ENCODE measurements around the gene TMEM109.

TMEM109 gene

GRCh38 chr11:60913793-60914632 is at the start of gene TMEM109:
TSS of gene TMEM109 (plus strand) at chr11:60914158. CDS start at chr11:60919694, 5,536 bp downstream.
- peak; percentile 93 for DNase-seq

DNA sequence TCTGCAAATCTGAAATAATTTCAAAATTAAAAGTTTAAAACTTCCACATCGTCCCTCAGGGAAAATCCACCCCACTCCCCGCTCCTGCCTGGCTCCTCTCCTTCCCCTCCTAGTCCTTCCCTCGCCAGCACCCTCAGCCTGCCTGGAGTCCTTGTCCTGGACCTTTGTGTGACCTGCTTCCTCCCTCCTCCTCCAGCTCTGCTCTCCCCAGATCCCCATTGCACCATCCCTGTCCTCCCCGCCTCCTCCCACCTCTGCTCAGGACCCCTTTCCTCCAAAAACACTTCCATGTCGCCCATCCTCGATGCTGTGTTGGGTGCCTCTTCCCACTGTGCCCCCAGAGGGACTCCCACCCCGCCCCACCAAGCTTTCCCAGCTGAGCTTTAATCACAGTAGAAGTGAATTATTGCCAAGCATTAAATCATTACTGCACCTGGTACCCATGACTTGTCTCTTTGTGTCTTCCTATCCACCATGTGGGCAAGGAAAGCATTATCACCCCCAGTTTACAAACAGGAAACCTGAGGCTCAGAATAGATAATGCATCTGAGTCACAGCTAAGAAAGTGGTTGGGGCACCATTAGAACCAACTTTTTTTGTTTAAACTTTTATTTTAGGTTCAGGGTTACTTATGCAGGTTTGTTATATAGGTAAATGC is 49.0 kb upstream of the TMEM109 start:
- no peak for DNase-seq

DNA sequence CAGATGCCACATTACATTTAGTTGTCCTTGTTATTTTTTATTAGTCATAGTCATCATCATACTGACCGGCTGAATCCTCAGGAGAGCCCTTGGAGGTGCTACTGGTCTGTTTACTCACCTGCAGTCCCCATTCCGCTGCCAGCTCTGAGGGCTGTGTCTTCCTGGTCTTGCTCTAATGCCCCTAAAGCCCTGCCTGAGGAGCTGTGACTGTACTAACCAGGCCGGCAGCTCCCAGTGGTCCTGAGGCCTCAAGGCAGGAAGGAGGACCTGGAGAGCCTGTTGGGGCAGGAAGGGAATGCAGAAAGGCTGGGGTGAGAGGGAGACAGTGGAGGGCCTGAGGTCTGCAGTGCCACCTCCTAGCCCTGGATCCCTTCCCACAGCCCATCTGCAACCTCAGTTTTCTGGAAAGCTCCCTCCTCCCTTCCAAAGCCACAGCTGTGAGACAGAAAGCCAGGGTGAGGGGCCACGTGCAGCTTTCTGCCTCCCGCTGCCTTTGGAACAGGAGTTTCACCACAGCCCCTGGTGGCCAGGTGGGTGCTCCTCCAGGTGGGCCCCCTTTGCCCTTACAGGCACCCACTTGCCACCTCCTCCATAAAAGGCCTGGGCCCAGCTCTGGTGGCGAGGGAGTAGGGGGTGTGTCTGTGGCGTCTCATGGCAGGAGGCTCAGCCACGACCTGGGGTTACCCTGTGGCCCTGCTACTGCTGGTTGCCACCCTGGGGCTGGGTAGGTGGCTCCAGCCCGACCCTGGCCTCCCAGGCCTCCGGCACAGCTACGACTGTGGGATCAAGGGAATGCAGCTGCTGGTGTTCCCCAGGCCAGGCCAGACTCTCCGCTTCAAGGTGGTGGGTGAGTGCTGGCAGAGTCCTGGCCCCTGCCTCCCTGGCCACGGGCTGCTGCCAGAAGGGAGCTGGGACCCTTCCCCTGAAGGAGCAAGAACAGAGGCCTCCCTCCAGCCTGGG is 46.8 kb upstream of the TMEM109 start, which contains the start of gene ZP1:
Gene ZP1, plus strand, starts transcription at position 632 of the 960 bp plus-strand sequence. Its CDS starts 20 bp downstream, at position 652.
- DNase-seq, result no peak

GRCh38 chr11:60867871-60868681 is 45.9 kb upstream of the TMEM109 start:
- DNase-seq, result no peak

- no peak for DNase-seq
These were observed 45.1 kb upstream of the TMEM109 start for GRCh38 chr11:60868682-60869450.

- no peak for DNase-seq
These were observed 44.5 kb upstream of the TMEM109 start for GRCh38 chr11:60869451-60869825.

DNA sequence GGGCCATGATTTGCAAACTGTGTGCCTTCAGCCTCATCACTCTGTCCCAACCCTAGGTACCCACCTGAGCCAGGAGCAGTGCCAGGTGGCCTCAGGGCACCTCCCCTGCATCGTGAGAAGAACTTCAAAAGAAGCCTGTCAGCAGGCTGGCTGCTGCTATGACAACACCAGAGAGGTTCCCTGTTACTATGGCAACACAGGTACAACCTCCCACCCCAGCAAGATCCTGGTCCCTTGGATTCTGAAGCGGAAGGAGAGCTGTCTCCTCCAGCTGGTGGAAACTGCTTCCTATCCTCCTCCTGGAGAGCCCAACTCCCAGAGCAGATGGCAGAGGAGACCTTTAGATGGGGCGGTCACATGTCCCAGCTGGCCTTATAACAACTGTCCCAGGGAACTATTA is 43.7 kb upstream of the TMEM109 start:
- no peak for DNase-seq

DNA sequence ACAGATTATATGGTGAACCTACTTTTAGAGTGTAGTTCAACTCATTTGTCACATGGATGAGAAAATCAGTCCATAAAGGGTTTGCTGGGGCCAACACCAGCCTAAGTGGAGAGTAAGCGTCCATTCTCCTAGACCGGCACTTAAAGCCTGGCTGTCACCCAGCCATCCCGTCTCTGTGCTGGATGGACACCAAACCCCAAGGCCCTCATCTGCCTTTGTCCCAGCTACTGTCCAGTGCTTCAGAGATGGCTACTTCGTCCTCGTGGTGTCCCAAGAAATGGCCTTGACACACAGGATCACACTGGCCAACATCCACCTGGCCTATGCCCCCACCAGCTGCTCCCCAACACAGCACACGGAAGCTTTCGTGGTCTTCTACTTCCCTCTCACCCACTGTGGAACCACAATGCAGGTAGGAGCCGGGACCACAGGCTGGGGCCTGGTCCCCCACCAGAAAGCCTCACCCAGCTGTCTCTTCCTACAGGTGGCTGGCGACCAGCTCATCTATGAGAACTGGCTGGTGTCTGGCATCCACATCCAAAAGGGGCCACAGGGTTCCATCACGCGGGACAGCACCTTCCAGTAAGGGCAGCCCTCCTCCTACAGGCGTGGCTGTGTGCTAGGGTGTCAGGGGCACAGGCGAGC is 43.1 kb upstream of the TMEM109 start:
- DNase-seq, result no peak

GRCh38 chr11:60871378-60872061 is 42.4 kb upstream of the TMEM109 start:
- no peak for DNase-seq

DNA sequence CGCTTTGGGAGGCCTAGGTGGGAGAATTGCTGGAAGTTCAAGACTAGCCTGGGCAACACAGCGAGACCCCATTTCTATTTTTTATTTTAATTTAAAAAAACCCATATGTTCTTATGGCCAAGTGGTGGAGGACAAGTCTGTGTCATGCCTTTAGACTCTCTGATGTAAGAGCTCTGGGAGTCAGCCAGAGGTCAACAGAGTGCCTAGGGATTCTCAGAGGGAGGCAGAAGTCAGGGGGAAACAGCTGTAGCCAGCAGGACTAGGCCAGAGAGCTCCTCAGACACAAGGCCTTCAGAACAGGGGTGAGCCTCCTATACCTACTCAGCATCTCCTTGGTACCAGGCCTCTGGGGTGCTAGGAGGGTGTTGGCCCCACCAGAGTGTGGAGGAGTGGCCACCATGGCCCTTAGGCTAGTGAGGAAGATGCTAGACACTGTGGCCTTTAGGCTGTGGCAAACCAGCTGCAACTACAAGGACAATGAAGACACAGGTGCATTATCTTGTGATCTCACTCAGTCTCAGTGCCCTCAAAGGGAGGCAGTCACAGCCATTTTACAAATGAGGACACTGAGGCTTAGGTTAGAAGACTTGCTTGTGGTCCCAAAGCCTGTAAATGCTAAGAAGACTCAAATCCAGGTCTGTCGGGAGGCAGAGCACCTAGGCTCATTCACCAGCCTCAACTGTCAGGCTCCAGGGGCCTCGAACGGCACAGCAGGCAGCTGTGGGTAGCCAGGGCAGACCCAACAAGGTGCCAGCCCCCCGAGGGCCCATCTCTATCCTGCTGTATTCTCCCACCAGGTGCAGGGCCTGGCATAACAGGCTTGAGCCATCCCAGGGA is 41.6 kb upstream of the TMEM109 start:
- DNase-seq, result peak; percentile 72

DNA sequence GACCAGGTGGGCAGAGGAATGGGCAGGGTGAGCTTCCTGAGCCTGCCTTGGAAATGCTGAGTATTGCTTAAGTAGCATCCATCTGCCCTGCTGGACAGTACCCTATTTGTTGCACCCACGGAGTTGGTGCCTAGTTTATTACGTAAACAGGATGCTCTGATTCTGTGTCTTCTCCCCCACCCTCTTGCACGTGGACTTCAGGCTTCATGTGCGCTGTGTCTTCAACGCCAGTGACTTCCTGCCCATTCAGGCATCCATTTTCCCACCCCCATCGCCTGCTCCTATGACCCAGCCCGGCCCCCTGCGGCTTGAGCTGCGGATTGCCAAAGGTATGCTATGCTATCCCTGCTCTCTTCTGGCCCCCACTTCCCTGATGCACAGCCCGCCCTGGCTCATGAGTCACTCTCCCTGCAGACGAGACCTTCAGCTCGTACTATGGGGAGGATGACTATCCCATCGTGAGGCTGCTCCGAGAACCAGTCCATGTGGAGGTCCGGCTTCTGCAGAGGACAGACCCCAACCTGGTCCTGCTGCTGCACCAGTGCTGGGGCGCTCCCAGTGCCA is 40.9 kb upstream of the TMEM109 start:
- no peak for DNase-seq

- no peak for DNase-seq
These were observed 40.4 kb upstream of the TMEM109 start for GRCh38 chr11:60873533-60873932.

DNA sequence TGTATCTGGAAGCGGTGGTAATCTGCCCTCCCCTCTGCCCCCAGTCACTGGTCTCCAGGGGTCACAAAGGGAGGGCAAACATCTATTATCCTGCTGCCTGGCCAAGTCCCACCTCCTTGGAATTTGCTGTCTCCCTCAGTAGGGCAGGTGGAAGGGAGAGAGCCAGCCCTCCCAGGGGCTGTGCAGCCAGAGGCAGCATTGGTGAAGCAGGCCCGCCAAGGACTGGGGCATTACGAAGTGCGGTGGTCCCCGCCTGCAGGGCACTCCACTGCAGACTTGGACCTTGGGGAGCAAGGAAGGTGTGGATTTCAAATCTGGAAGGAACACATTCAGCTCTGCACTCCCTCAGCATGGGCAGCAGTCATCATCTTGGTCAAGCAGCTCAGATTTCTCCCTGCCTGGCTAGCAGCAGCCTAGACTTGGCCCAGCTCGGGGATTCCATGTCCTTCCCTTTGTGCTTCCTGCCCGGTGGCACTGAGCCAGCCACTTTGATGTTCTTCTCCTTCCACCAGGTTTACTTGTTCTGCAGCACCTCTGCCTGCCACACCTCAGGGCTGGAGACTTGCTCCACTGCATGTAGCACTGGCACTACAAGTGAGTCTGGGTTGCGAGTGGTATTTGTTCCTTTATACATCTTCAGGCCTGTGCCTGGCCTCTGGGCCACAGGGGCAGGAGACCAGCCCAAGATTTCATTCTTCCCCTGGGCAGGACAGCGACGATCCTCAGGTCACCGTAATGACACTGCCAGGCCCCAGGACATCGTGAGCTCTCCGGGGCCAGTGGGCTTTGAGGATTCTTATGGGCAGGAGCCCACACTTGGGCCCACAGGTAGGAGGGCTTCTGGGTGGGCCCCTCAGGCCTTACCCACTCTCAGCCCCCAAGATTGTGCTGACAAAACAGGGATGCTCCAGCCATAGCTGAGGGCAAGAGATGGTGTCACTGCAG is 39.3 kb upstream of the TMEM109 start:
- DNase-seq, result no peak

DNA sequence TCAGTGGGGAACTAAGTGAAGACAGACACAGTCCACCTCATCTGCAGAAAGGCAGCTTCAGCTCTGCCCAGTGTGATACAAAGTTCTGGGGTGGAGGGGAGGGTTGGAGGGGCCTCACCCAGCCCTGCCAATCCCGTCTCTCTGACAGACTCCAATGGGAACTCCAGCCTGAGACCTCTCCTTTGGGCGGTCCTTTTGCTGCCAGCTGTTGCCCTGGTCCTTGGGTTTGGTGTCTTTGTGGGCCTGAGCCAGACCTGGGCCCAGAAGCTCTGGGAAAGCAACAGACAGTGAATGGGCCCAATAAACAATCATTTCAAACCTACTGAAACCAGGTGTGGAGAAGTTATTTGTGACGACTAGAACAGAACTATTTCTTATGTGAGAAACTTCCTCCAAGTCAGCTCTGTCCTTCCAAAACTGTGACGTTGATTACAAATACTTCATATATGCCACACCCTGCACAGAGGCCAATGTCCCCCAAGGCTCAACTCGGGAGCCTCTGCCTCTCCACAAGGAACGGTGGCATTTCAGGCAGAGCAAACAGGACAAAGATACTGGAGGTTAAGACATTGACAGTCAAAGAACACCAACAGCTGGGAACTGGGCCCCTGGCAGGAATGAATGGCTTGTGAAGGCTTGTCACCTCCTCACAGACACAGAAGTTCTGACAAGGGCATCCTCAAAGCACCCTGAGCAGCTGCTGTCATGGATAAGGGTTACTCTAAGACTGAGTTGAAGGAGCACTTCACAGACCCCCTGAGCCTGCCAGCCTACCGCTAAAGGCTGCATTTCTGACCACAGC is 38.4 kb upstream of the TMEM109 start:
- no peak for DNase-seq

DNA sequence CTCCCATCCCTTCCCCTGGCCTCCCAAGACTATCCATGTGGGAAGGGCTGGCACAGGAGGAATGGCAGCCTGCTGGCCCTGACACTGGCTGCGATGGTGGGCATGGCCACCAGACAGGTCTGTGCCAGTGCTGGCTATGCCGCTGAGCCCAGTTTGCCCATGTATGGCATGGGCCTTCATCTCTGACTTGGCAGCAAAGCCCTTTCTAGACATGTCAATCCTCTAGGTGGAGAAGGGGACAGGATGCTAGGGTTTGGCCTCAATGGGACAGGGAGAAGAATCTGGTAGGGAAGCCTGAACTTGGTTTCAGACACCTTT is 37.8 kb upstream of the TMEM109 start:
- DNase-seq, result no peak

DNA sequence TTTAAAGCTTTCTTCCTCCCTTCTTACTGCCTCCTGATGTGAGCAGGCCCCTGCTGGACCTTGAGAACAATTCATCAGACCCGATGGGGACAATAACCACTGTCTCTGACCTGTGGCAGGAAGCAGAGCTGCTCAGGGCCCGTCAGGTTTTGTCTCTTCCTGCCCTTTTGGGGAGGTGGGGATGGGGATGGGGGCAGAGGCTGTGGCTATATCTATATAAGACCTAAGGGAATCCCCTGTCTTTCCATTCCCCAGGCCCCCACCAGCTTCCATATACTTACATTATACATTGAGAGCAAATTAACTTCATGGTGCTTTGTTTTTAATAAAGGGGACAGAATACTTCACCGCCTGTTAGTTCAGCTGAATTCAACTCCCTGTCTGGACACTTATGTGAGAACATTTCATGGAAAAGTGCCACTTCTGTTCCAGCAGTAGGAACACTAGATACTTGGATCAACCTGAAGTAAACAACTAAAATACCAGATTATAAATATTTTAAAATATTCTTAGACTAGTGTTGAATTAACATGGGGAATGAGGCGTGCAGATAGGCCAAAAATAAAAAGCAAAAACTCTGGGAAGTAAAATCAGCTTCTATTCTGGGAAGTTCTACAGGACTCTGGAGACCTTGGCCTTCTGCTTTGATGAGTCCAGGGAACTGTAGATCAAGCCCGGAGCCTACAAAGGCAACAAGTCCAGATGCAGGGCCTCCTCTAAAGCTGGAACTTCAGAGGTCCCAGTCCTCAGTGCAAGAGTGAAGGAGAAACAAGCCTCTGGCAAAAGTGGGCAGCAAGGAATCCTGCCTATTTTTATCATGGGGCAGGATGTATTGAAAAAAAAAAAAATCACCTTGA is 35.5 kb upstream of the TMEM109 start:
- no peak for DNase-seq
